Stimulated activated CD8-positive, alpha-beta memory T cell treated with anti-CD3 and anti-CD28 coated beads, Interleukin-15, amount 100 ng/mL, for 24 hours (primary cell): ENCODE results near the gene CALCA.
"Not testable (repeated sequence)": the region's sequence is repeated elsewhere in the genome, so short reads cannot be mapped to it uniquely, and the experiment has no call there.

ENCODE experiments used
- DNase-seq: peaks from one replicate; pipeline ENCODE4 v3.0.0-alpha.2; 2020; ENCODE audit warnings: low read depth

CALCA gene, protein sequence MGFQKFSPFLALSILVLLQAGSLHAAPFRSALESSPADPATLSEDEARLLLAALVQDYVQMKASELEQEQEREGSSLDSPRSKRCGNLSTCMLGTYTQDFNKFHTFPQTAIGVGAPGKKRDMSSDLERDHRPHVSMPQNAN

DNA sequence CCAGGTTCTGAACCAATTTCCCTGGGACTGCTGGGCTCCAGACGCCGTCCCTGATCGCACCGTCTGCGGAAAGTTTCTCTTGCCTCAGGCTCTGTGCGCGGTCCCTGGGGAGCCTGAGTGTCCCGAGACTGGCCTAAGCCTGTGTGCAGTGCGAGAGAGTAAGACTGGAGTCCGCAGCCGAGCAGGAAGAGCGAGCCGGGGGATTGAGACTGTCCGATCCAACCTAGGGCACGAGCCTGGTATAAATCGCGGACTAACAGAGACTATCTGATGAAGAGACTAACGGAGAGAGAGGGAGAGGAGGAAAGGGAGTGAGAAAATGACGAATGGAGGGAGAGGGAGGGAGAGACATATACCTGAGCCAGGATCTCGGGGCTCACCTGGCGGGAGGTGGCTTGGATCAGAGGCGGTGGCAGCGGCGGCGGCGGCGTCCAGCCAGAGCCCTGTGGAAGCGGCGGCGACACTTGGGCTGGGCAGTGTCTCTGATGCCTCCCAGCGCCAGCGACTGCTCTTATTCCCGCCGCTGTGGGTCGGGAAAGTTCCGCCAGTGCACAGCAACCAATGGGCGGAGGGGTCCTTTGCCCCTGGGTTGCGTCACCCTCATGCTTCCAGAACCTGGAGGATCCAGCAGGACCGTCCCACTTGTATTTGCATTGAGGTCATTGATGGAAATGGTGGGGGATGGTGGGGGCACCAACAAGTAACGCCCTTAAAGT, at the start of gene CALCA:
TSS of gene CALCA (minus strand) at position 487 of the 716 bp plus-strand sequence. CDS start 1,159 bp downstream, outside the sequence.
- DNase-seq: no peak

GRCh38 chr11:15016200-15016599, 44.0 kb upstream of the CALCA start:
- no peak for DNase-seq

- no peak for DNase-seq
These were observed 39.7 kb upstream of the CALCA start for GRCh38 chr11:15011776-15012345.

- no peak for DNase-seq
These were observed 38.7 kb upstream of the CALCA start for GRCh38 chr11:15010865-15011264.

- DNase-seq: no peak
These were observed 34.1 kb upstream of the CALCA start for GRCh38 chr11:15006139-15006759.

- DNase-seq: not testable (repeated sequence)
These were observed 16.0 kb upstream of the CALCA start for GRCh38 chr11:14988133-14988532.

GRCh38 chr11:14981507-14981906, 9.4 kb upstream of the CALCA start:
- DNase-seq: no peak

GRCh38 chr11:14980854-14981253, 8.7 kb upstream of the CALCA start:
- no peak for DNase-seq

DNA sequence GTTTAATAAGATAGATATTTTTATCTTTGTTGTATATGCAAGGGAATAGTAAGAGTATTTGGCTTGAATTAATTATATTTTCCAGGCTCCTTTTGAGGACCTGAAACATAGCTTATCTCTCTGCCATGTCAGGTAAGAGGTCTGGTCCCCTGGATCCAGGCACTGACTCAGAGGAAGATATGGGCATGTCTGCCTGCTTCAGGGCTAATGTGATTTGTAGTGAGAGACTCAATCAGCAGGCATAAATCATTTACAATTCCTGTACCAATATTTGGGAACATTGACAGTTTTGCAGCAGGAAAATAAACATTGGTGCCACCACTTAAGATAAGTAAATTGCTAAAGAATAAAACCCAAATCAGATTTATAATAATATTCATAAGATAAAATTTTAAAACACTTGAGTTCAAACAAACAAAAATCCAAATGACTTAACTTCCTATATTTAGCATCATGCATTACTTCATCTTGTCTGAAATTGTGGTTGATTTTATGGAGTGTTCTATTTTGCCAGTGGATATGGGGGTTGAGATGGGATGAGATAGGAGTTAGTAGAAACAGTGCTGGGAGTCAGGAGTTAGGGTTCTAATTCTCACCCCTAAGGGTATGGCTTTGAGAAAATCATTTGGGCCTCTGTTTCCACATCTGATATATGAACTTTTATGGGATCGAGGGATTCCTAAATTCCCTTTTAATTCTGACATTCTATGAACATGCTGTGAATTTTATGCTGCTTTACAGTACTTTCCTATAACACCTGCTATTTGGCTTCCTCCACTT, 5.1 kb upstream of the CALCA start:
- DNase-seq: no peak

- DNase-seq: no peak
These were observed 3.1 kb upstream of the CALCA start for GRCh38 chr11:14975252-14975587.

DNA sequence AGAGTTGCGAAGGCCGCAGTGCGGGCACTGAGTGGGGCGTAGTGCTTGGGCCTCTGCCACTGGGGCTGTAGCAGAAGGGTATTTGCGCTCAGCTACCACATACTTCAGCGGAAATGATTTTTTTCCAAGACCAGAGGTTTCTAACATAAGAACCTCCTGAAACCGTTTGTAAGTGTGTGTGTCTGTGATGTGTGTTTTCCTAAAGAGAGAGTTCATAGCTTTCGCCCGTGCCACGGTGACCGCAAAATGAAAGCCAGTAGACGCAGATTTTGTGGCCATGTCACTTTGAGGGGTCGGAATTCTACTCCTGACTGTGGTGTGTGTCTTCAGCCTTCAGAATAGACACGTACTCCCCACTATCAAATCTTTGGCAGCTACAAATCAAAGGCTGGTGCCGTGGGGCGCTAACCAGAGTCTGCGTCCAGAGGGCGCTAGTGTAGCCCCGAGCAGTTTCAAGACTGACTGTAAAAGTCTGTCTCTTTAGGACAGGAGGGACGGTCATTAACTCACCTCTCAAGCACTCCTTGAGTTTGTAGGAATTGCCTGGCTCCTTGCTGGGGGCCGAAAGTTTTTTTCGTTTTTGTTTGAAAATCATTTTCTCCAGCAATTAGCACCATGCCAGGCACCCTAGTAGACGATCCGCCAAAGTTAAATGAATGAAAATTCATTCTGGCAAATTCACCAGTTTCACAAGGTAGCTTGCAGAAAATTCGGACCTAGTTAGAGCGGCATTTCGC, 2.5 kb upstream of the CALCA start:
- no peak for DNase-seq

DNA sequence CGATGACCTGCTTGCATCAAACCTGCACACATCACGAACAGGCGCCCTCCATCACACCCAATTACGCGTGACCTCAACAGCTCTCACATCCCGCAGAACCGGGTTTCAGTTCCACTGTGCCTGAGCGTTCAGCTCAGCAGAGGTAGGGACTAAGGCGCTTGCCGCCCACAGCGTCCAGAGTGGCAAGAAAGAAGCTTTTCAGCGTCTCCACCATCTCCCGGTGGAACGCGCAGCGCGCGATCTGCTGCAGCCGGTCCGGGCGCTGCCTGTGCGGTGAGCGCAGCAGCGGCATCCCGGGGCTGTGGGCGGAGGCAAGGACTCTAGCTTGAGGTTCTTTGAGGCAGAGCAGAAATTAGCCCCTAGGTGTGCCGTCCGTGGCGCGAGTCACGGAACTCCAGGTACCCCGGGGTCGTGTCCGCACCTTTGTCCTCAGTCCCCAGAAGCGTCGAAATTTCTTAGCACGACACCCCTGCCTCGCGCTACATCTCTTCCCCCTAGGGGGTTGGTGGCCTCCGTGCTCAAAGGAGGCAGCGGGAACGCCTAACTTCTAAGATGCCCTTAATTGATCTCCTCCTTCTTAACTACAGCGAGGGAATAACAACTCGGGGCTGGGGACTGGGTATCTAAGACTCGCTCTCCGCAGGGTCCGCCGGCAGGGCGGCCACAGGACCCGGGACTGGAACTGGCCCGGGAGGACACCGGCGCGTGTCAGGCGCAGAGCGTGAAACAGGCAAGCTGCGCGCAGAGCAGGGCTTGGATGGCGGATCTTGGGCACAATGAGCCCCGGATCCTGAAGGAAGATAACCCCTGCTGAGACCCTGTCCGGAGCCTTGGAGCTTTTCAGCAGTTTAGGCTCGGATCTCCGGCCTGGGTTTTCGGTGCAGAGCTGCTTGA, 1.7 kb upstream of the CALCA start:
- no peak for DNase-seq

DNA sequence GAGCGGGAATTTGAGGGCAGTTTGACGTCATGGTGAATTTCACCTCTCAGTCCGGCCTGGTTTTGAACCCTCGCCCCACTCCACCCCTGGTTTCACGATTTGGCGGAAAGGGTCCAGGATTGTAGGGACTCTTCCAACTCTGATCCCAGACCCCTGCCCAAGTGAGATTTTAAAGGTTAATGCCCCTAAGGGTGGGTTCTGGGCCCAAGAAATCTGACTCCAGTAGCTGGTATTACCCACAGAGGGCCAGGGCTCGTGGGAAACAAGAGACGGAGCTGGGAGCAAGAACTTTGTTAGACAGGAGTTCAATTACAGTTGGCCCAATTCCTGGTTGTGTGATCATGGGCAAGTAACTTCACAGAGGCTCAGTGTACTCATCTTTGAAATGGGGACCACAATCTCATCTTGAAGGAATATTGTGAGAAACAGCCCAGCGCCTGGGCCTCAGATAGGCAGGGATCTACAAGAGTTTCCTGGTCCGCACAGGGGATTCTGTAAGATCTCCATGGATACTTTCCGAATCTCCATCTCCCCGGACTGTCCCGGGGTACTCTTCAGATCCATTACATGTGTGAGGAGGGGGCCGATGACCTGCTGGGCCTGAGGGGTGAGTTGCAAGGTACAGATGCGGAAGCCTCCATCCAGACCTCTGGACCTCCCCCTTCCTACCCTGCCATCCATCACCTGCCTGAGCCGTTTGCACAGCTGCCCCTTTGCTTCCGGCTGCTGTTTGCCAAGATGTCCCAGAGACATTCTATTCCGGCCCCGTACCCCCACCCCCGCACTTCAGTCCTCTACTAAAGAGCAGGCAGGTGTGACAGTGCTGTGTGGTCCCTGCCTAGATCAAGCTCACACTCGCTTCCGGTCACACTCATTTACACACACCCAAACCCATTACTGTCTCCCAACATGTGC, 687 bp upstream of the CALCA start:
- no peak for DNase-seq

DNA sequence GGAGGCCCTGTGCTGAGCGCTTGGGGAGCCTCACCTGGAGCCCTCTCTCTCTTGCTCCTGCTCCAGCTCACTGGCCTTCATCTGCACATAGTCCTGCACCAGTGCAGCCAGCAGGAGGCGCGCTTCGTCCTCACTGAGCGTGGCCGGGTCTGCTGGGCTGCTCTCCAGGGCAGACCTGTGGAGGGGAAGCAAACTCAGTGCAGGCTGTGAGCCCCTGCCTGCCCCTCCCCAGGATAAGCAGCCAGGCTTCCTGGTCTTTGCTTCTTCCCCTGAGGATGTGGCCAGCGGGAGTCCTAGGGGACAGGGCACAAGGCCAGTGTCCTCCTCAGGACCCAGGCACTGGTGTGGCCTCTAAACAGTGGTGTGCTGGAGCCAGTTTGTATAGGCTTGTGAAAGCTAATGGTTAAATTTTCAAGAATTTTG, 2.2 kb downstream of the CALCA start:
- no peak for DNase-seq

- no peak for DNase-seq
These were observed 4.4 kb downstream of the CALCA start for GRCh38 chr11:14967581-14968243.

DNA sequence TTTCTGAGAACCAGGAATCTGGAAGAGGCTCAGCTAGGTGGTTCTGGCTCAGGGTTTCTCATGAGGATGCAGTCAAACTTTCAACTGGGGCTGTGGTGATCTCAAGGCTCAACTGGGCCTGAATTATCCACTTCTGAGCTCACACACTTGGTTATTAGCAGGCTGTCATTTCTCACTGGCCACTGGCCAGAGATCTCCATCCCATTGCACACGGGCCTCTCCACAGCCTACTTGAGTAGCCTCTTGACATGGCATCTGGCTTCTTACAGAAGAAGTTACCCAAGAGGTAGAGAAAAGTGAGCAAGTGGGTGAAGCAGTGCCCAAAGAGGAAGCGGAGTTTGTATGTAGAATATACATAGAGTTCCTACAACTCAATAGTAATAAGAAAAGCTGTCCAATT, 16.0 kb downstream of the CALCA start:
- no peak for DNase-seq

DNA sequence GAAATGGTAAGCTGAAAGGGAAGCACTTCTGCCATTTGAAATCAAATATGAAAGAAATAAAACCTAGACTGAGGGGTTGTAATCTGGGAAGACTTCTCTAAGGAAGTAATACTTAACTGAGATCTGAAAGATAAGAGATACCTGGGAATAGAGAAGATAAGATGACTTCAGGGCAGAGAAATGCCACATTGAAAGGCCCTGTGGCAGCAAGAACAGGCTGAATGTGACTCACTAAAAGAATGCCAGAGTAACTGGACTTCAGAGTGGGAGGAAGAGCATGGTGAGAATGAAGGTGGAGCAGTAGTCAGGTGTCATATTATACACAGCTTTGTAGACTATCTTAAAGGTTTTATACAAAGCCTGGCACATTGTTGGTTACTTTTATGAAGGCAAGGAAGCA, 17.6 kb downstream of the CALCA start:
- no peak for DNase-seq

- DNase-seq: no peak
These were observed 18.2 kb downstream of the CALCA start for GRCh38 chr11:14953904-14954303.
